Smooth muscle cell (in vitro differentiated cells): Measurements from ENCODE around the gene SLC25A33. TPM values are rescaled to one million over a fixed set of nuclear protein-coding genes. Genes with fewer than 3 reads are reported as not detected.

Experiments used
- DNase-seq: peaks from one replicate; lab custom pipeline; 2025; ENCODE audit not compliant: unreplicated experiment; lab: John Stamatoyannopoulos, UW
- H2AFZ ChIP-seq: fragments of 200-600 bp; sonication (generic); 2 replicates; pipeline ENCODE4 v1.6.0; 2016; ENCODE audit warnings: antibody characterized with exemption, low read depth, mild to moderate bottlenecking
- H3F3A ChIP-seq: fragments of 200-600 bp; sonication (generic); 2 replicates; pipeline ENCODE4 v1.6.0; 2017; ENCODE audit warnings: antibody characterized with exemption, low read depth
- H3K27ac ChIP-seq: fragments of 200-600 bp; sonication (generic); 2 replicates; pipeline ENCODE4 v1.5.1; 2016; ENCODE audit warnings: low read depth, mild to moderate bottlenecking
- H3K27me3 ChIP-seq: fragments of 200-600 bp; sonication (generic); 2 replicates; pipeline ENCODE4 v1.6.1; 2016; ENCODE audit warnings: low read depth, mild to moderate bottlenecking
- H3K36me3 ChIP-seq: fragments of 200-600 bp; sonication (generic); 2 replicates; pipeline ENCODE4 v1.5.1; 2016; ENCODE audit warnings: low read depth
- H3K4me1 ChIP-seq: fragments of 200-600 bp; sonication (generic); 2 replicates; pipeline ENCODE4 v1.5.1; 2016; ENCODE audit warnings: low read depth
- H3K4me2 ChIP-seq: fragments of 200-600 bp; sonication (generic); 2 replicates; pipeline ENCODE4 v1.6.0; 2016; ENCODE audit warnings: mild to moderate bottlenecking
- H3K4me3 ChIP-seq: fragments of 200-600 bp; sonication (generic); 2 replicates; pipeline ENCODE4 v1.5.1; 2016; ENCODE audit warnings: mild to moderate bottlenecking
- H3K79me2 ChIP-seq: fragments of 200-600 bp; sonication (generic); 2 replicates; pipeline ENCODE4 v1.6.0; 2016; ENCODE audit warnings: low read depth, mild to moderate bottlenecking
- H3K9ac ChIP-seq: fragments of 200-600 bp; sonication (generic); 2 replicates; pipeline ENCODE4 v1.6.0; 2016; ENCODE audit warnings: low read depth
- H3K9me3 ChIP-seq: fragments of 200-600 bp; sonication (generic); replicated peaks from 2 replicates; pipeline ENCODE4 v1.5.1; 2016; ENCODE audit warnings: low read depth
- H4K20me1 ChIP-seq: fragments of 200-600 bp; sonication (generic); 2 replicates; pipeline ENCODE4 v1.6.0; 2016; ENCODE audit warnings: low read depth
- CTCF ChIP-seq: fragments of 200-600 bp; sonication (generic); IDR thresholded peaks from 2 replicates; pipeline ENCODE4 v1.5.1; 2017; ENCODE audit warnings: borderline replicate concordance, mild to moderate bottlenecking, antibody characterized with exemption; ENCODE audit not compliant: insufficient read depth, poor library complexity, severe bottlenecking
- WGBS: methylation state at CpG from one replicate; pipeline ENCODE4 v1.1.7; 2016; ENCODE audit warnings: low lambda C conversion rate; 5-methylcytosine and 5-hydroxymethylcytosine counted together
- polyA plus RNA-seq: library from polyadenylated mRNA; unstranded; fragments of >200 nt; fragmentation: Nextera tagmentation; extraction: Ambion mirVana; gene quantifications from 2 replicates; pipeline ENCODE4 v1.2.1, GENCODE V29; 2016
- total RNA-seq: library from RNA; depleted of rRNA; stranded (reverse); fragments of >200 nt; gene quantifications from 2 replicates; pipeline ENCODE4 v1.2.3, GENCODE V29; 2014

The SLC25A33 gene
- total and polyA plus RNA-seq, 2 experiments from 2014 or later = 5.4 to 5.5 TPM

- no peak for TF ChIP-seq CTCF
- 92% methylated on average over 3 of the region's 3 CpGs for WGBS
- Histone ChIP-seq H3K79me2 (peaks cover 75% of the 10 kb centered on the region), H3K4me2 (no peak overlapping the region), H3K4me1 (peaks cover 7% of the 10 kb centered on the region), H4K20me1 (peaks cover 66% of the 10 kb centered on the region), H2AFZ (no peak overlapping the region), H3K27me3 (no peaks in the 10 kb centered on the region), H3K4me3 (no peak overlapping the region), H3F3A (no peaks in the 10 kb centered on the region), H3K9me3 (no peaks in the 10 kb centered on the region), H3K36me3 (no peaks in the 10 kb centered on the region), H3K27ac (no peak overlapping the region), H3K9ac (no peak overlapping the region)
- DNase-seq = no peak
Observed at GRCh38 chr1:9544926-9545325, 5.7 kb downstream of the SLC25A33 start.

- Histone ChIP-seq H3K79me2 (peaks cover 44% of the 10 kb centered on the region), H3K9ac (no peak overlapping the region), H3K4me3 (no peak overlapping the region), H4K20me1 (peaks cover 61% of the 10 kb centered on the region), H3K27me3 (no peaks in the 10 kb centered on the region), H3K9me3 (no peaks in the 10 kb centered on the region), H3K36me3 (peaks cover 3% of the 10 kb centered on the region), H3K4me1 (no peaks in the 10 kb centered on the region), H3K27ac (no peak overlapping the region), H2AFZ (no peak overlapping the region), H3K4me2 (no peak overlapping the region), H3F3A (no peaks in the 10 kb centered on the region)
- 99% methylated on average over 5 of the region's 6 CpGs for WGBS
- no peak for TF ChIP-seq CTCF
- no peak for DNase-seq
Observed at GRCh38 chr1:9549955-9550546, 10.8 kb downstream of the SLC25A33 start.

GRCh38 chr1:9551984-9552383 lies 12.7 kb downstream of the SLC25A33 start:
- peaks cover 47% of the 10 kb centered on the region for H4K20me1 ChIP-seq
- H3K4me1 ChIP-seq = no peaks in the 10 kb centered on the region
- H3K9me3 ChIP-seq = no peaks in the 10 kb centered on the region
- no peak for TF ChIP-seq CTCF
- no peaks in the 10 kb centered on the region for H3K27me3 ChIP-seq
- no peak overlapping the region for H3K4me3 ChIP-seq
- H2AFZ ChIP-seq = no peak overlapping the region
- H3F3A ChIP-seq = no peaks in the 10 kb centered on the region
- H3K4me2 ChIP-seq = no peak overlapping the region
- no peak overlapping the region for H3K9ac ChIP-seq
- H3K27ac ChIP-seq = no peak overlapping the region
- H3K36me3 ChIP-seq = peaks cover 10% of the 10 kb centered on the region
- DNase-seq = no peak
- 93% methylated on average over 1 of the region's 1 CpG for whole genome bisulfite sequencing
- peaks cover 33% of the 10 kb centered on the region for H3K79me2 ChIP-seq

GRCh38 chr1:9553736-9554144 lies 14.5 kb downstream of the SLC25A33 start:
- Histone ChIP-seq H3K27me3 (no peaks in the 10 kb centered on the region), H3K27ac (no peak overlapping the region), H3K79me2 (peaks cover 22% of the 10 kb centered on the region), H3K36me3 (peaks cover 10% of the 10 kb centered on the region), H3F3A (no peaks in the 10 kb centered on the region), H3K4me3 (no peak overlapping the region), H3K9me3 (no peaks in the 10 kb centered on the region), H3K4me1 (no peaks in the 10 kb centered on the region), H3K9ac (no peak overlapping the region), H4K20me1 (peaks cover 30% of the 10 kb centered on the region), H3K4me2 (no peak overlapping the region), H2AFZ (no peak overlapping the region)
- 94% methylated on average over 4 of the region's 4 CpGs for WGBS
- DNase-seq = no peak
- TF ChIP-seq CTCF = no peak
